A673 (cell line): ENCODE data around the gene CLEC17A.

Experiments
- CTCF ChIP-seq: fragments of 300-800, 200-600 bp; sonication (generic); conservative IDR thresholded peaks from 2 replicates; pipeline ENCODE4 v1.5.1; 2017; ENCODE audit warnings: low read depth, mild to moderate bottlenecking, antibody characterized with exemption, low read length, moderate library complexity, mixed read lengths
- EZH2 ChIP-seq: fragments of 200-600 bp; sonication (generic); IDR thresholded peaks from 2 replicates; pipeline ENCODE4 v1.6.1; 2017; ENCODE audit warnings: borderline replicate concordance, low read depth, mild to moderate bottlenecking, mixed read lengths, antibody characterized with exemption, low read length; ENCODE audit not compliant: poor library complexity, severe bottlenecking

GRCh38 chr19:14577264-14577663, 5.6 kb upstream of the CLEC17A start:
- TF ChIP-seq CTCF (no peak), EZH2 (no peak)
